Measurements from ENCODE around the gene RNF227. TPM values are rescaled to one million over a fixed set of nuclear protein-coding genes. Genes with fewer than 3 reads are reported as not detected.

RNF227 gene
- total RNA-seq, 1 donor from 2014 or later, result 7.5 TPM

DNA sequence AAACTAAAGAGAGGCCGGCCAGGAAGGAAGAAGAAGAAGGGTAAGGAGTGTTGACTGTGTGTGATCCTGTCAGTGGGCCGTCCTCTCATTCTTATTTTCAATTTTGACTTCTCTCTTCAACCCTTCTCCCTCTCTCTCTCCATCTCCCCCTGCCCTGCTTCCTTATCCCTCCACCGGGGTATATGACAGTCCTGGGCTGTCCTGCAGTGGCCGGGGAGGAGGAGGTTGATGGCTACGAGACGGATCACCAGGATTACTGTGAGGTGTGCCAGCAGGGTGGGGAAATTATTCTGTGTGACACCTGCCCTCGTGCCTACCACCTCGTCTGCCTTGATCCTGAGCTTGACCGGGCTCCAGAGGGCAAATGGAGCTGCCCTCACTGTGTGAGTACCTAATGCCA lies 21.9 kb downstream of the RNF227 start:
- Histone ChIP-seq H3K27ac (no peak overlapping the region), H3K27me3 (ENCODE audit: low read depth) (no peaks in the 10 kb centered on the region), H3K4me3 (no peak overlapping the region), H3K4me1 (peaks cover 11% of the 10 kb centered on the region), H3K9me3 (no peaks in the 10 kb centered on the region), H3K36me3 (peaks cover 88% of the 10 kb centered on the region)
- no peak for ATAC-seq
- TF ChIP-seq CTCF (IDR thresholded peaks at IDR 0.05), result no peak
- no peak for DNase-seq
- intact Hi-C loops (cut with DNase I), result no loop called here

GRCh38 chr17:7893187-7893880 lies 22.8 kb downstream of the RNF227 start:
- no peak for DNase-seq
- TF ChIP-seq CTCF (IDR thresholded peaks at IDR 0.05), result no peak
- peaks cover 79% of the 10 kb centered on the region for H3K36me3 ChIP-seq
- H3K27me3 ChIP-seq (ENCODE audit: low read depth), result no peaks in the 10 kb centered on the region
- H3K4me1 ChIP-seq, result peaks cover 20% of the 10 kb centered on the region
- no peak overlapping the region for H3K4me3 ChIP-seq
- no peak overlapping the region for H3K27ac ChIP-seq
- no peaks in the 10 kb centered on the region for H3K9me3 ChIP-seq
- intact Hi-C loops (cut with DNase I), result no loop called here
- no peak for ATAC-seq

- DNase-seq (peak; percentile 97), ATAC-seq (peak; percentile 82 to 83)
- Histone ChIP-seq H3K9me3 (no peaks in the 10 kb centered on the region), H3K4me1 (peaks cover 46% of the 10 kb centered on the region), H3K4me3 (peak overlapping the region; percentile 15), H3K27ac (peak overlapping the region; percentile 92), H3K27me3 (ENCODE audit: low read depth) (no peaks in the 10 kb centered on the region), H3K36me3 (peaks cover 43% of the 10 kb centered on the region)
- intact Hi-C loops (cut with DNase I), result no loop called here
- TF ChIP-seq CTCF (IDR thresholded peaks at IDR 0.05), result peak; percentile 53
Measured at GRCh38 chr17:7889166-7889955, 26.7 kb downstream of the RNF227 start.

GRCh38 chr17:7888184-7888920 lies 27.7 kb downstream of the RNF227 start, which contains the start of gene CHD3:
Gene CHD3 (plus strand): TSS chr17:7888789. CDS start chr17:7889001, 212 bp downstream.
- intact Hi-C loops (cut with DNase I), result no loop called here
- Histone ChIP-seq H3K4me3 (peak within 1 kb of the TSS; percentile 93), H3K27ac (peak within 1 kb of the TSS; percentile 92), H3K4me1 (peaks cover 49% of the 10 kb centered on the region), H3K9me3 (no peaks in the 10 kb centered on the region), H3K27me3 (ENCODE audit: low read depth) (no peaks in the 10 kb centered on the region), H3K36me3 (peaks cover 32% of the 10 kb centered on the region)
- no peak for DNase-seq
- no peak for TF ChIP-seq CTCF (IDR thresholded peaks at IDR 0.05)
- ATAC-seq, result peak; percentile 47 to 52

GRCh38 chr17:7887482-7888183 lies 28.5 kb downstream of the RNF227 start:
- TF ChIP-seq CTCF (IDR thresholded peaks at IDR 0.05), result no peak

More at GRCh38 chr17:7887482-7888183, 28.5 kb downstream of the RNF227 start:
- ATAC-seq (peak; percentile 92), DNase-seq (peak; percentile 95)
- Histone ChIP-seq H3K27me3 (ENCODE audit: low read depth) (no peaks in the 10 kb centered on the region), H3K27ac (peak overlapping the region; percentile 92), H3K9me3 (no peaks in the 10 kb centered on the region), H3K36me3 (peaks cover 25% of the 10 kb centered on the region), H3K4me1 (peaks cover 56% of the 10 kb centered on the region), H3K4me3 (peak overlapping the region; percentile 93)
- intact Hi-C loops (cut with DNase I), result no loop called here

All from lower lobe of right lung (tissue), 2 donors.